AML-193 (cell line): ENCODE results near the gene PCNX2.
"Not testable (repeated sequence)": the region's sequence is repeated elsewhere in the genome, so short reads cannot be mapped to it uniquely, and the experiment has no call there.

Source experiments
- DNase-seq, 2 experiments: peaks; one replicate each; lab custom pipeline; 2025; lab: John Stamatoyannopoulos, UW

PCNX2 gene

GRCh38 chr1:233006541-233006973, 289.0 kb downstream of the PCNX2 start:
- DNase-seq = no peak

- no peak for DNase-seq
These were observed 289.4 kb downstream of the PCNX2 start for GRCh38 chr1:233006108-233006507.

GRCh38 chr1:233005703-233006102, 289.8 kb downstream of the PCNX2 start:
- DNase-seq = no peak

GRCh38 chr1:233005156-233005555, 290.4 kb downstream of the PCNX2 start:
- DNase-seq = no peak

- DNase-seq = no peak
These were observed 291.1 kb downstream of the PCNX2 start for GRCh38 chr1:233004451-233004850.

- DNase-seq = not testable (repeated sequence)
These were observed 291.9 kb downstream of the PCNX2 start for GRCh38 chr1:233003638-233004037.

GRCh38 chr1:232999956-233000625, 295.4 kb downstream of the PCNX2 start:
- no peak for DNase-seq

- no peak for DNase-seq
These were observed 296.9 kb downstream of the PCNX2 start for GRCh38 chr1:232998646-232999045.

- no peak for DNase-seq
These were observed 297.4 kb downstream of the PCNX2 start for GRCh38 chr1:232998138-232998537.

GRCh38 chr1:232996143-232996542, 299.4 kb downstream of the PCNX2 start:
- DNase-seq = no peak

GRCh38 chr1:232995189-232995588, 300.3 kb downstream of the PCNX2 start:
- no peak for DNase-seq

- DNase-seq = no peak
These were observed 302.0 kb downstream of the PCNX2 start for GRCh38 chr1:232993555-232993954.

GRCh38 chr1:232992227-232992626, 303.3 kb downstream of the PCNX2 start:
- no peak for DNase-seq

- no peak for DNase-seq
These were observed 304.3 kb downstream of the PCNX2 start for GRCh38 chr1:232991238-232991637.

- DNase-seq = no peak
These were observed 305.1 kb downstream of the PCNX2 start for GRCh38 chr1:232990176-232991128.

- no peak for DNase-seq
These were observed 306.9 kb downstream of the PCNX2 start for GRCh38 chr1:232988572-232989040.

- DNase-seq = no peak
These were observed 307.8 kb downstream of the PCNX2 start for GRCh38 chr1:232987774-232988140.

- no peak for DNase-seq
These were observed 308.3 kb downstream of the PCNX2 start for GRCh38 chr1:232987046-232987773.

- DNase-seq = no peak
These were observed 309.0 kb downstream of the PCNX2 start for GRCh38 chr1:232986527-232986922.

GRCh38 chr1:232985882-232986526, 309.5 kb downstream of the PCNX2 start:
- DNase-seq = no peak

GRCh38 chr1:232984577-232985425, 310.7 kb downstream of the PCNX2 start:
- no peak for DNase-seq
